Panc1 (cell line): ENCODE measurements around the gene COL26A1.

Experiments
- POLR2AphosphoS5 ChIP-seq: IDR thresholded peaks from 2 replicates; pipeline ENCODE4 v1.6.1; 2012; ENCODE audit warnings: mild to moderate bottlenecking, low read depth, low read length, moderate library complexity
- TF ChIP-seq, protein P1 (sequence below): fragments of 450-650 bp; IDR thresholded peaks from 2 replicates; pipeline ENCODE4 v1.5.1; 2017; ENCODE audit warnings: mild to moderate bottlenecking

DNA sequence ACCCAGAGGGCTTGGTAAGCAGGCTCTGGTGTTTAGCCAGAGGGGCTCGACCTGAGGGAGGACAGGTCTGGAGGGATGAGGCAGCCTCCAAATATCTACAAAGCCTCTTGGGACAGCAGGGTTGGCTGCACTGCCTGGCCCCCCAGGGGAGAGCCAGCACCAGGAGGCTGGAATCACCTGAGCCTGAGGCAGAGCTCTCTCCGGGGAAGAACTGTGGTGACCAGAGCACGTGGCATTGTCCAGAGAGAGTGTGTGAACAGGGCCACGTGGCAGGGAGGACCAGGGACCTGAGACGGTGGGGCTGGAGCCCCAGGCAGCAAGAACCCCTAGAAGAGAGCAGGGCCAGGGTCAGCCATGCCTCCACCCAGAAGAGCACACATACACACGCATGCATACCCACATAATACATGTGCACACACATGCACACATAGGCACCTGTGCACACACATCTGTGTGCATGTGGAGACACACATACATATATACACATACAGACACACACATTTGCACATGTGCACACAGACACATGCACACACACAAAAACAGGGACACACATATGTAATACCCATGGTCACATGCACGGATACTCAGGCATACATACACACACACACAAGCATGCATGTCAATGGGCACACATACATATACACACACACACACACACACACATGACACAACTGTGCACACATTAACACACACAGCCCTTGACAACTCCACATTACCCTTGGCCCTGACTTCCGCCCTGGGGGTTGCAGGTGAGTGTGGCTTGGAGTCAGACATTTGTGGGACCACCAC, 171.5 kb downstream of the COL26A1 start:
- TF ChIP-seq, protein P1, sequence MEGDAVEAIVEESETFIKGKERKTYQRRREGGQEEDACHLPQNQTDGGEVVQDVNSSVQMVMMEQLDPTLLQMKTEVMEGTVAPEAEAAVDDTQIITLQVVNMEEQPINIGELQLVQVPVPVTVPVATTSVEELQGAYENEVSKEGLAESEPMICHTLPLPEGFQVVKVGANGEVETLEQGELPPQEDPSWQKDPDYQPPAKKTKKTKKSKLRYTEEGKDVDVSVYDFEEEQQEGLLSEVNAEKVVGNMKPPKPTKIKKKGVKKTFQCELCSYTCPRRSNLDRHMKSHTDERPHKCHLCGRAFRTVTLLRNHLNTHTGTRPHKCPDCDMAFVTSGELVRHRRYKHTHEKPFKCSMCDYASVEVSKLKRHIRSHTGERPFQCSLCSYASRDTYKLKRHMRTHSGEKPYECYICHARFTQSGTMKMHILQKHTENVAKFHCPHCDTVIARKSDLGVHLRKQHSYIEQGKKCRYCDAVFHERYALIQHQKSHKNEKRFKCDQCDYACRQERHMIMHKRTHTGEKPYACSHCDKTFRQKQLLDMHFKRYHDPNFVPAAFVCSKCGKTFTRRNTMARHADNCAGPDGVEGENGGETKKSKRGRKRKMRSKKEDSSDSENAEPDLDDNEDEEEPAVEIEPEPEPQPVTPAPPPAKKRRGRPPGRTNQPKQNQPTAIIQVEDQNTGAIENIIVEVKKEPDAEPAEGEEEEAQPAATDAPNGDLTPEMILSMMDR = no peak
- TF ChIP-seq POLR2AphosphoS5 = no peak
